ENCODE results near the gene ACOT11.

ACOT11 gene

GRCh38 chr1:54585181-54586066, 37.4 kb downstream of the ACOT11 start:
- DNase-seq (ENCODE audit: low read depth in 2 of 2) = no peak

DNA sequence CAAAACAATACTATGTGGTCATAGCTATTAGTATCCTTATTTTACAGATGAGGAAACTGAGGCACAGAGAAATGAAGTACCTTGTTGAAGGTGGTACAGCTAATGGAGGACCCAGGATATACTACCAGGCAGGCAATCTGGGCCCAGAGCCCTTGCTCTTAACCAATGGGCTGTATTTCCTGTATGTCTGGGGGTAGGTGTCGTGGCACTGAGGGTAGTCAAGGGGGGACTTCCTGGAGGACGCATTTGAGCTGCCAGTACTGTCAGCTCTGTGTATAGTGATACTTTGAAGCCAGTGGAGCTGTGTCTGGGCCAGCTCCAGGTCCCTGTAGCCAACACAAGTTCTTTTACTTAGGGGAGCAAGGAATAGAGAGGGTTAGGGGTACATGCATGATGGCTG, 40.3 kb downstream of the ACOT11 start:
- no peak for DNase-seq (ENCODE audit: low read depth in 2 of 2)

DNA sequence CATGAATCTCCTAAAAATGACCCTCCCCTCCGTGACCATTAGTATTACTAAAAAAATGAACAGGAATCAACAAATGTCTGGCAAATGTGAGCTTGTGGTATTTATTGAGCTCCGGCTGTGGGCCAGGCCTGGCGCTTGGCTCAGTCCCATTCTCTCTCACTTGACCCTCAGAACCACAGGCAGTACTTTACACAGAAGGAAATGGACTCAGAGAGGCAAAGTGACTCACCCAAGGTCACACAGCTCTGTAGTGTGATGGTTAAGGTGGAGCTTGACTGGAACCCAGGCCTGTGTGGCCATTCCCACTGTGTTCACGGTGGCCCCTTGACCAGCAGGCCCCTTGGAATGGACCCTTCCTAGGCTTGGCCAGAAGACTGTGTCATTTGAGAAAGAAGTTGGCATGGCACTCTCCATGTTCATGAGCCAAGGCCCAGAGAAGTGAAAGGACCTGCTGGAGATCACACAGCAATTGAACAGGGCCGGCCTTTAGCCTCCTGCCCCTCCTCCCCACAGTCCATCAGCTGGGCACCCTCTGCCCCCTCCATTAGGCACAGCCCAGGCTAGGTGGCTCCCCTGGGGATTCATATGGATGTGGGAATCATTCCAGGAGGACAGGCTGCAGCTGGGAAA, 43.2 kb downstream of the ACOT11 start:
- no peak for DNase-seq (ENCODE audit: low read depth in 2 of 2)

DNA sequence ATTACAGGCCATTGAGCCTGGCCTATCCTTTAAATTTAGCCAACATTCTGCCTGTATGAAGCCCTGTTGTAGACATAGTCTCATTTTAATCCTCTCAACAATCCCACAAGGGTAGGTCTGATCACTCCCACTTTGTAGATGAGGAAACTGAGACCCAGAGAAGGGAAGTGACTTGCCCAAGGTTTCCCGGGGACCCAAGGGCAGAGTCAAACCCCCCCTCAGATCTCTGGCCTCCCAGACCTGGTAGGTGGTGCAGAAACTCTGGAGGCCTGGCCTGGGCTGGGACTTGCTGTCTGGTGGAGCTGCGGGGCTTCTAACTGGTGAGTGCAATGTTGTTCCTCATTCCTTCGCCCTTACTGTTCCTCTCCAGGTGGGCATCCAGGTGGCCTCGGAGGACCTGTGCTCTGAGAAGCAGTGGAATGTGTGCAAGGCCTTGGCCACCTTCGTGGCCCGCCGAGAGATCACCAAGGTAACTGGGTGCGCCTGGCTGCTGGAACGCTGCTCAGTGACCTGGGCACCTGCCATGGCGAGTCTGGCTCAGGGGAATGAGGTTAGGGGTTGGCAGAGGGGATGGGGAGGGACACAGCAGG, 45.6 kb downstream of the ACOT11 start:
- DNase-seq (ENCODE audit: low read depth in 2 of 2) = no peak

DNA sequence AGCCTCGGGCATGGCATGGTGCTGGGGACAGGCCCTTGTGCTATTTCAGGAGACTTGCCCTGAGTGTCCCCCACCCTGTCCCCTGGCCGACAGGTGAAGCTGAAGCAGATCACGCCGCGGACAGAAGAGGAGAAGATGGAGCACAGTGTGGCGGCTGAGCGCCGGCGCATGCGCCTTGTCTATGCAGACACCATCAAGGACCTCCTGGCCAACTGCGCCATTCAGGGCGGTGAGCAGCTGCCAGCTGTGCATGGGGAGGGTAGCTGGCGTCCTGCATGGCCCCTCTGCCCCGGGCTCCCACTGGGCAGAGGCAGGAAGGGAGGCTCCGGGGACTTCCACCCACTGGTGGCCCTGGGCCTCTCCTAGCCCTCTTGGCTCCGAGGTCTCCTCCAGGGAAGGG, 46.4 kb downstream of the ACOT11 start:
- no peak for DNase-seq (ENCODE audit: low read depth in 2 of 2)

DNA sequence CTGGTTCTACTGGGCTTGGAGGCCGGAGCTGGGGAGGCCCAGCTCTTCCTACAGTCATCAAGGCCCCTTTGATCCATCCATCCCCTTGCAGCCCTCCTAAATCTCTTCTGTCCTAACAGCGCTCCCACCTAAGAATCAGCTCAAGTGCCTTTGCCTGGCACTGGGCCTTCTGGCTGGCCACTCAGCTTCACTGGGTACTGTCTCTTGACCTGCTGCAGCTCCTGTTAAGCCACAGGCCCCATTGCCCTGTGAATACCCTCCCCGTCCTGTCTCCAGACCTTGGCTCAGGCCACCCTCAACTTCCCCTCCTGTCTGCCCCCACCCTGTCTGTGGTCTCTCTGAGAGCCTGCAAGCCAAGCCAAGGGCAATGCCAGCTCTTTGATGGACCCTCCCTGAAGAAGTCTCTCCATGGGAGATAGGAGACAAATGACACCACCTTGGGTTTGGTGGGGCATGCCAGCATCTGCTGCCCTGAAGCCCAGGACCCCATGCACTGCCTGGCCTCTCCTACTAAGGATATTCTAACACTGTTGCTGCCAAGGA, 48.0 kb downstream of the ACOT11 start:
- DNase-seq (ENCODE audit: low read depth in 2 of 2) = no peak

DNA sequence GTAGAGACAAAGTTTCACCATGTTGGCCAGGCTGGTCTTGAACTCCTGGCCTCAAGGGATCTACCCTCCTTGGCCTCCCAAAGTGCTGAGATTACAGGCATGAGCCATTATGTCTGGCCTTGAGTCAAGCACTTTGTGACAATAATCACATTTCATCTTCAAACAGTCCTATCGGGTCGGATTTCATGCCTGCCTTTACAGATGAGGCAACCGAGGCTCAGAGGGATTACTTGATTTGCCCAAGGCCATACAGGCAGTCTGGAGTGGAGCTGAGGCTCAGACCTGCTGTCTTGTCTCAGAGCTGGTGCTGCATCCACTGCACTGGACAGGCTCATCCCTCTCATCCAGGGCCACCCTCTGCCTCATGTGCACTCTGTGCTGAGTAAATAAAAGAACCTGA, 48.7 kb downstream of the ACOT11 start:
- no peak for DNase-seq (ENCODE audit: low read depth in 2 of 2)

DNA sequence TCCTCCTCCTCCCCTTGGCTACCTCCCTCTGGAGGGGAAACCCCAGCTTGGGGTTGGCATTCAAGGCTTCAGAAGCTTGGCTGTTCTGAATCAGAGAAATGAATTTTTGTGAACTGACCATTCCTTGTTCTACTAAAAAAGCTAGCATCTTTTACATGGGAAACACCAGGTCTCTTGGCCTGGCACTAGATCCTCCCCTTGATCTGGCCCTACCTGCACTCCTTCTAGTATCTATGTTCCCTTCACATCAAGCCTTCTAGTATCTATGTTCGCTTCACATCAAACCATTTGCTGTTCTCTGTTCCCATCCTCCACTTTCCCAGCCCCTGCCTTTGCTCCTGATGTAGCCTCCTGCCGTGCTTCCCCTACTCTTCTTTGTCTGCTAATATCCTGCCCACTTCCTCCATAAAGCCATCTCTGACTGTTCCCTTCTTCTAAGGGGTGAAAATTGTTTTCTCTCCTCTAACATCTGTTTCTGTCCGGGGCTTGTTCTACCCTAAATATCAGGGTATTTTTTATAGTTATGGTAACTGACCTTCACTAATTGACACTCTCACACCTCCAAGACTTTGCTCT, 49.5 kb downstream of the ACOT11 start:
- no peak for DNase-seq (ENCODE audit: low read depth in 2 of 2)

DNA sequence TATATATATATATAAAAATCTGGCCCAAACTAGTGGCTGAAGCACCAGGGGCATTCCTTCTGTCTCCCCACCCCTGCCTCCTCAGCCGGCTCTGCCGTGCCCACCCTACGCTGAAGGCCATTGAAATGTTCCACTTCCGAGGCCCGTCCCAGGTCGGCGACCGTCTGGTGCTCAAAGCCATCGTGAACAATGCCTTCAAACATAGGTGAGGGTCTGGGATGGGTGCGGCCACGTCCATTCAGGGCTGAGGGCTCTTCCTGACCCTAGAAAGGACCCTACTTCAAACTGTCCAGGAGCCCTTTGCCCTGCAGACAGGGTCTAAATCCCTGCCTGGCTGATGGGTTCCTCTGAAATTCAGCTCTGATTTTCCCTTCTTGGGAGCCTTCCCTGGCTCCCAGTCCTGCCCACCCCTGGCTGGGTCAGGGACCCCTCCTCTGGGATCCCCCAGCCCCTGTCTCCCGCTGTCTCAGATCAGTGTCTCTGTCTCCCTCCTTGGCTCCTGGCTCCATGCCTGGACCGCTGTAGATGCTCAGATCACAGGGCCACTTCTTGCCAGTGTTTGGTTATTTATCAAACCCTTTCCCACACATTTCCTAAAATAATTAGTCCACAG, 51.3 kb downstream of the ACOT11 start:
- DNase-seq (ENCODE audit: low read depth in 2 of 2) = no peak

GRCh38 chr1:54600947-54601721, 53.1 kb downstream of the ACOT11 start:
- DNase-seq (ENCODE audit: low read depth in 2 of 2) = no peak

DNA sequence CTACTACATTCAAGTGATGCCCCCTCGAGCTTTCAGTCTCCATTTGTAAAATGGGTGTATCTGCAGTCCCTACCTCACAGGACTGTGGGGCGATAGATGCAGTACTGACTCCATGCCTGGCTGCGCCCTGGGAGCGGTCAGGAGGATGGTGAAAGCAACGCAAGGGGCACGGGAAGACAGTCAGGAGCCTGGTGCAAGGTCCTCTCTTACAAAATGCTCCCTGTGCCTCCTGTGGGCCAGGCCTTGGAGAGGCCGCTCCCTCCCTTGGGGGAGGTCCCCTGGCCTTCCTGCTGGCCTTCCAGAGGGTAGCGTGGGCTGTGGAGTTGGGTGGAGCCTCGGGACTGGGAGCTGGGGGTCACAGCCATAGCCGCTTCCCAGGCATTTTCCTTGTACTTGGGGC, 53.7 kb downstream of the ACOT11 start:
- DNase-seq (ENCODE audit: low read depth in 2 of 2) = no peak

DNA sequence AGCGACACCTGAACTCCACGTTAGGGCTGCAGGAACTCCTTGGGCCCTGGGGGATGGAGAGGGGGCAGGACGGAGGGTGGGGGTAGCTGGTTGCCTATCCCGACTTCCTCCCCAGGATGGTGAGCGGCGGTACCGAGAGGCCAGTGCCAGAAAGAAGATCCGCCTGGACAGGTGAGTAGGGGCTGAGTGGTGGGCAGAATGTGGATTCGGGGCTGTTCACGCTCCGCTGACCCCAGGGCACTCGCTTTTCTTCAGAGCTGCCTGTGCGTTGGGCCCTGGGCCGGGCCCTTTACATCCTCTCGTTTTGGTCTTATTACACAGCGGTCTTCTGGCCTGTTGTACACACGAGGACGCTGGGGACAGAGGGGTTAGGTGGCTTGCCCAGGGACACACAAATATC, 54.5 kb downstream of the ACOT11 start:
- DNase-seq (ENCODE audit: low read depth in 2 of 2) = no peak

- DNase-seq (ENCODE audit: low read depth in 2 of 2) = no peak
Observed at GRCh38 chr1:54603241-54603640, 55.2 kb downstream of the ACOT11 start.

- DNase-seq (ENCODE audit: low read depth in 2 of 2) = no peak
Observed at GRCh38 chr1:54604051-54604450, 56.0 kb downstream of the ACOT11 start.

- DNase-seq (ENCODE audit: low read depth in 2 of 2) = no peak
Observed at GRCh38 chr1:54604572-54605370, 56.7 kb downstream of the ACOT11 start.

GRCh38 chr1:54606096-54606989, 58.3 kb downstream of the ACOT11 start:
- DNase-seq (ENCODE audit: low read depth in 2 of 2) = no peak

DNA sequence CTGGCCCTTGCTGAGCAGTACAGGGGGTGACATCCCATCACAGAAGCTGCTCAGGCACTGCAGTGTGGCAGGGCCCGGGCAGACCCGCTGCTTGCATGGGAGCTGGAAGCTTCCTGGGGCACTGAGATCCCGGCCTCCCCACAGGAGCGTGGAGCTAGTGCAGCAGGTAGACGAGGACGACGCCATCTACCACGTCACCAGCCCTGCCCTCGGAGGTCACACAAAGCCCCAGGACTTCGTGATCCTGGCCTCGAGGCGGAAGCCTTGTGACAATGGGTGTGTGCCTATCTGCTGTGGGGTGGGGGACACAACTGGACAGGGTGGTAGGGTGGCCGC, 58.9 kb downstream of the ACOT11 start:
- no peak for DNase-seq (ENCODE audit: low read depth in 2 of 2)

DNA sequence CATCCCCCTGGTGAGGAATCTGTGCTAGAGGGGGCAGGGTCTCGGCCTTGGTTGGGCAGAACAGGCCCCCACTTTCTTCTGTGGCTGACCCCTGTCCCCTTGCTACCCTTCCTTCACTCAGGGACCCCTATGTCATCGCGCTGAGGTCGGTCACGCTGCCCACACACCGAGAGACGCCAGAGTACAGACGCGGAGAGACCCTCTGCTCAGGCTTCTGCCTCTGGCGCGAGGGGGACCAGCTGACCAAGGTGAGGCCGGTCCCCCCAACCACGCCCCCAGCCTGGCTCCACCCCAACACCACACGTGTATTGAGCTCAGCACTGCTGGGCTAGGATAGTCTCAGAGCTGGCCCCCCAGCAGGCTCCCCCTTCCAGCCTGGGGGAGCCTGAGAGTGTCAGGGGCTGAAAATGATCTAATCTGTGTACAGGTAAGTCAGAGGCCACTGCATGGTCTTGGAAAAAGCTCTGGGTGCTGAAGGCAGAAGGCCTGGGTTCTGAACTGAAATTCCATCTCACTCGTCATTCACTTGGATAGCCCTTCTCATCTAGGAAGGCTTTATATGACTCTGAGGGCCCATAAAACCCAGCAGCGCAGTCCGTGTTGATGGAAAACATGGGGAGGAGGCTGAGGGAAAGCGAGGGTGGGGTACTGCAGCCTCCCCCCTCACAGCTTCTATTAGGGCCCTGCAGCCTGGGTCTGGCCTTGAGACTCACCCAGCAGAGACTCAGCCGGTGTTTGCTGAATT, 60.0 kb downstream of the ACOT11 start:
- DNase-seq (ENCODE audit: low read depth in 2 of 2) = no peak

All from fibroblast of skin of left biceps (primary cell).